Dermis blood vessel endothelial cell (primary cell): ENCODE measurements around the gene NR2C2AP. TPM values are rescaled to one million over a fixed set of nuclear protein-coding genes. Genes with fewer than 3 reads are reported as not detected.

Experiments
- total RNA-seq: library from RNA; depleted of rRNA; stranded (reverse); fragments of >200 nt; gene quantifications from 2 replicates; pipeline ENCODE4 v1.2.3, GENCODE V29; 2014

NR2C2AP gene
- total RNA-seq, 1 donor from 2014 or later = 18.7 TPM

Other genes starting within 250 kb of the NR2C2AP start
- gene SUGP2, start 169.9 kb downstream of the NR2C2AP start, total RNA-seq = 22.0 and 24.8 TPM in 2 replicates
- gene ARMC6, start 169.8 kb downstream of the NR2C2AP start, total RNA-seq = 50.2 and 72.1 TPM in 2 replicates
- gene SLC25A42, start 139.4 kb downstream of the NR2C2AP start, total RNA-seq = 4.4 and 4.5 TPM in 2 replicates
- 18.7 and 26.5 TPM in 2 replicates for gene TMEM161A, start 64.9 kb downstream of the NR2C2AP start, total RNA-seq
- gene MEF2B, start 33.2 kb downstream of the NR2C2AP start, total RNA-seq = 0.34 TPM in 1 of 2 replicates, not detected in the other
- gene BORCS8, start 11.3 kb downstream of the NR2C2AP start, total RNA-seq = 19.8 and 20.3 TPM in 2 replicates
- gene RFXANK, start 11.2 kb downstream of the NR2C2AP start, total RNA-seq = 68.3 and 108 TPM in 2 replicates
- not detected in 2 replicates for gene NCAN, start 8.5 kb upstream of the NR2C2AP start, total RNA-seq
- not detected in 2 replicates for gene TM6SF2, start 69.9 kb upstream of the NR2C2AP start, total RNA-seq
- gene SUGP1, start 117.1 kb upstream of the NR2C2AP start, total RNA-seq = 20.1 and 26.7 TPM in 2 replicates
- 40.8 and 42.4 TPM in 2 replicates for gene MAU2, start 117.4 kb upstream of the NR2C2AP start, total RNA-seq
- 47.0 and 104 TPM in 2 replicates for gene GATAD2A, start 202.3 kb upstream of the NR2C2AP start, total RNA-seq